PC-9 (cell line): ENCODE measurements around the gene ARHGEF12.

Experiments used
- EZH2 ChIP-seq: fragments of 200-600 bp; sonication (generic); IDR thresholded peaks from 2 replicates; pipeline ENCODE4 v1.8.0; 2017; ENCODE audit warnings: antibody characterized with exemption, low read depth
- TF ChIP-seq, protein P1 (sequence below): fragments of 200-600 bp; sonication (generic); conservative IDR thresholded peaks from 2 replicates; pipeline ENCODE4 v1.6.1; 2017; ENCODE audit warnings: mixed run types, antibody characterized with exemption, mild to moderate bottlenecking, moderate library complexity

GRCh38 chr11:120432056-120433018, 96.1 kb downstream of the ARHGEF12 start:
- TF ChIP-seq, protein P1, sequence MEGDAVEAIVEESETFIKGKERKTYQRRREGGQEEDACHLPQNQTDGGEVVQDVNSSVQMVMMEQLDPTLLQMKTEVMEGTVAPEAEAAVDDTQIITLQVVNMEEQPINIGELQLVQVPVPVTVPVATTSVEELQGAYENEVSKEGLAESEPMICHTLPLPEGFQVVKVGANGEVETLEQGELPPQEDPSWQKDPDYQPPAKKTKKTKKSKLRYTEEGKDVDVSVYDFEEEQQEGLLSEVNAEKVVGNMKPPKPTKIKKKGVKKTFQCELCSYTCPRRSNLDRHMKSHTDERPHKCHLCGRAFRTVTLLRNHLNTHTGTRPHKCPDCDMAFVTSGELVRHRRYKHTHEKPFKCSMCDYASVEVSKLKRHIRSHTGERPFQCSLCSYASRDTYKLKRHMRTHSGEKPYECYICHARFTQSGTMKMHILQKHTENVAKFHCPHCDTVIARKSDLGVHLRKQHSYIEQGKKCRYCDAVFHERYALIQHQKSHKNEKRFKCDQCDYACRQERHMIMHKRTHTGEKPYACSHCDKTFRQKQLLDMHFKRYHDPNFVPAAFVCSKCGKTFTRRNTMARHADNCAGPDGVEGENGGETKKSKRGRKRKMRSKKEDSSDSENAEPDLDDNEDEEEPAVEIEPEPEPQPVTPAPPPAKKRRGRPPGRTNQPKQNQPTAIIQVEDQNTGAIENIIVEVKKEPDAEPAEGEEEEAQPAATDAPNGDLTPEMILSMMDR, result no peak
- TF ChIP-seq EZH2, result no peak
